Measurements from ENCODE around the gene FBXL14. TPM values are rescaled to one million over a fixed set of nuclear protein-coding genes. Genes with fewer than 3 reads are reported as not detected.
A peak's percentile ranks its signal among the peaks of the same experiment; 100 is the strongest.

FBXL14 gene
- total and polyA plus RNA-seq, 4 donors = 0.67 to 7.5 (median 4.9) TPM

DNA sequence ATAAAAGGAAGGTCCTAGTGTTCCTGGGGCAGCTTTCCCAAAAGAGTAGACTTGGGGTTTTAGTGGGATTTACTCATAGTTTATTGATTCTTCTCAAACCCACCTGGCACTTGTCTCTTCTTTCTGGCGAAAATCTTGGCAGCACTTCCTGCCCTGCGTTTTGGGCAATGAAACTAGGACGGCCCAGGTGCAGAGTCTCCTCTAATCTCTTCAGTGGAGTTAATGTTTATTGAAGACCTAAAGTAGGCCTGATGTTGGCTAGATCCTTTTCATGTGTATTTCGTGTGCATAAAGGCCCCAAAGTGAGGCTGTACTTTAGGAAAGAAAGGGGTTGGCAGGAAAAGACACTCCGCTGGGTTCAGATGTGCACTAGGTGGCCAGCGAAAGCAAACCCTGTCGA, 39.8 kb upstream of the FBXL14 start:
- Histone ChIP-seq H3K36me3 (ENCODE audit: control insufficient read depth in 4 of 4, insufficient read depth in 3 of 4, low read depth in 1 of 4, low read length in 3 of 4) (no peaks in the 10 kb centered on the region), H3K27ac (ENCODE audit: low read depth in 1 of 2, low read length in 2 of 2) (peak overlapping the region; percentile 13 to 19), H3K9me3 (ENCODE audit: control insufficient read depth in 4 of 4, low read length in 3 of 4) (no peaks in the 10 kb centered on the region), H3K9ac (ENCODE audit: low read depth in 1 of 2, low read length in 2 of 2) (no peak overlapping the region), H3K4me3 (ENCODE audit: low read depth in 1 of 3, low read length in 3 of 3) (no peak overlapping the region), H3K4me1 (ENCODE audit: control insufficient read depth in 4 of 4, insufficient read depth in 4 of 4, low read length in 3 of 4) (peaks cover 18 to 57% (median 51%) of the 10 kb centered on the region in 4 donors), H3K27me3 (ENCODE audit: control insufficient read depth in 4 of 4, insufficient read depth in 4 of 4, low read length in 3 of 4) (no peaks in the 10 kb centered on the region)
- 27% methylated on average over 7 of the region's 7 CpGs for WGBS
- no peak for DNase-seq (ENCODE audit: low spot score)
- TF ChIP-seq EGR1 (IDR thresholded peaks at IDR 0.05; ENCODE audit: low read depth in 2 of 2) (no peak), SP1 (IDR thresholded peaks at IDR 0.05) (peak; percentile 50), HNF4A (conservative IDR thresholded peaks at IDR 0.05) (peak; percentile 62 to 73), REST (IDR thresholded peaks at IDR 0.05) (peak; percentile 8), RXRA (IDR thresholded peaks at IDR 0.05) (peak in 1 of 2 donors; percentile 38), FOXA1 (IDR thresholded peaks at IDR 0.05) (no peak), HNF4G (IDR thresholded peaks at IDR 0.05) (peak; percentile 37)
- TF ChIP-seq, protein P1, sequence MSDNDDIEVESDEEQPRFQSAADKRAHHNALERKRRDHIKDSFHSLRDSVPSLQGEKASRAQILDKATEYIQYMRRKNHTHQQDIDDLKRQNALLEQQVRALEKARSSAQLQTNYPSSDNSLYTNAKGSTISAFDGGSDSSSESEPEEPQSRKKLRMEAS (IDR thresholded peaks at IDR 0.05) = peak; percentile 24

DNA sequence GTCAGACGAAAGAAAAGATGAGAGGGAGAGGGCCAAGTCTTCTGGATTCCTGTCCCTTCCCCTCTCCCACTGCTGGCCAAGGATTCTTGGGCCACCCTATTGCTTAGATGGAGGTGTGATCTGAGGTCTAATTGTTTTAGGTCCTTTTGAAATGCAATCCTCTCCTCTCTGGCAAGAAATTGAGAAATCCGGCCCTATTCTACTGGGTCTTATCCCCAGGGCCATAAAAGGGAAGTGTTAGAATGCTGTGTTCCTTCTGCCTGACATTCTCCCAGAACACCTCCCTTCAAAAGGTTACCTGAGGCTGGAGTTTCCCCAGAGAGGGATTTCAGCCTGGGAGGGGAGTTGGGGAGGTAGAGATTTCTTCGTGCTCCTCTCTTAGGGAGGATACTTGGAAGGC, 39.1 kb upstream of the FBXL14 start:
- Histone ChIP-seq H3K4me3 (ENCODE audit: low read depth in 1 of 3, low read length in 3 of 3) (no peak overlapping the region), H3K36me3 (ENCODE audit: control insufficient read depth in 4 of 4, insufficient read depth in 3 of 4, low read depth in 1 of 4, low read length in 3 of 4) (no peaks in the 10 kb centered on the region), H3K9me3 (ENCODE audit: control insufficient read depth in 4 of 4, low read length in 3 of 4) (no peaks in the 10 kb centered on the region), H3K9ac (ENCODE audit: low read depth in 1 of 2, low read length in 2 of 2) (no peak overlapping the region), H3K27me3 (ENCODE audit: control insufficient read depth in 4 of 4, insufficient read depth in 4 of 4, low read length in 3 of 4) (no peaks in the 10 kb centered on the region), H3K27ac (ENCODE audit: low read depth in 1 of 2, low read length in 2 of 2) (no peak overlapping the region), H3K4me1 (ENCODE audit: control insufficient read depth in 4 of 4, insufficient read depth in 4 of 4, low read length in 3 of 4) (peaks cover 18 to 60% (median 52%) of the 10 kb centered on the region in 4 donors)
- no peak for DNase-seq (ENCODE audit: low spot score)
- 40% methylated on average over 3 of the region's 3 CpGs for WGBS
- TF ChIP-seq RAD21 (IDR thresholded peaks at IDR 0.05) (no peak), JUND (IDR thresholded peaks at IDR 0.05) (no peak), RXRA (IDR thresholded peaks at IDR 0.05) (no peak), YY1 (IDR thresholded peaks at IDR 0.05) (no peak), FOXA1 (IDR thresholded peaks at IDR 0.05) (no peak), HNF4A (conservative IDR thresholded peaks at IDR 0.05) (no peak), REST (IDR thresholded peaks at IDR 0.05) (no peak), ATF3 (IDR thresholded peaks at IDR 0.05) (no peak), ZBTB33 (IDR thresholded peaks at IDR 0.05) (no peak), GABPA (IDR thresholded peaks at IDR 0.05 in 1 of 2, conservative IDR thresholded peaks at IDR 0.05 in 1 of 2) (no peak), SP1 (IDR thresholded peaks at IDR 0.05) (no peak), HNF4G (IDR thresholded peaks at IDR 0.05) (no peak), NR2F2 (IDR thresholded peaks at IDR 0.05) (no peak)
- TF ChIP-seq, protein P2, sequence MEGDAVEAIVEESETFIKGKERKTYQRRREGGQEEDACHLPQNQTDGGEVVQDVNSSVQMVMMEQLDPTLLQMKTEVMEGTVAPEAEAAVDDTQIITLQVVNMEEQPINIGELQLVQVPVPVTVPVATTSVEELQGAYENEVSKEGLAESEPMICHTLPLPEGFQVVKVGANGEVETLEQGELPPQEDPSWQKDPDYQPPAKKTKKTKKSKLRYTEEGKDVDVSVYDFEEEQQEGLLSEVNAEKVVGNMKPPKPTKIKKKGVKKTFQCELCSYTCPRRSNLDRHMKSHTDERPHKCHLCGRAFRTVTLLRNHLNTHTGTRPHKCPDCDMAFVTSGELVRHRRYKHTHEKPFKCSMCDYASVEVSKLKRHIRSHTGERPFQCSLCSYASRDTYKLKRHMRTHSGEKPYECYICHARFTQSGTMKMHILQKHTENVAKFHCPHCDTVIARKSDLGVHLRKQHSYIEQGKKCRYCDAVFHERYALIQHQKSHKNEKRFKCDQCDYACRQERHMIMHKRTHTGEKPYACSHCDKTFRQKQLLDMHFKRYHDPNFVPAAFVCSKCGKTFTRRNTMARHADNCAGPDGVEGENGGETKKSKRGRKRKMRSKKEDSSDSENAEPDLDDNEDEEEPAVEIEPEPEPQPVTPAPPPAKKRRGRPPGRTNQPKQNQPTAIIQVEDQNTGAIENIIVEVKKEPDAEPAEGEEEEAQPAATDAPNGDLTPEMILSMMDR (IDR thresholded peaks at IDR 0.05; ENCODE audit: low read depth, low read length, missing input control) = no peak
